HG03175 (cell line): ENCODE results near the gene PDIA6.
"Not testable (repeated sequence)": the region's sequence is repeated elsewhere in the genome, so short reads cannot be mapped to it uniquely, and the experiment has no call there.

ENCODE experiments used
- ATAC-seq: cut with Tn5 transposase; IDR thresholded peaks from one replicate; pipeline ENCODE4 v1.9.1; 2021; ENCODE audit warnings: mild to moderate bottlenecking, moderate library complexity; ENCODE audit not compliant: unreplicated experiment

Gene PDIA6

GRCh38 chr2:10833021-10833420, 20.4 kb upstream of the PDIA6 start:
- ATAC-seq: no peak

GRCh38 chr2:10832203-10832936, 19.8 kb upstream of the PDIA6 start:
- peak; percentile 86 for ATAC-seq

GRCh38 chr2:10831400-10831985, 18.9 kb upstream of the PDIA6 start:
- ATAC-seq: no peak

- ATAC-seq: no peak
These were observed 18.2 kb upstream of the PDIA6 start for GRCh38 chr2:10830641-10831399.

GRCh38 chr2:10830203-10830602, 17.6 kb upstream of the PDIA6 start:
- no peak for ATAC-seq

- no peak for ATAC-seq
These were observed 16.7 kb upstream of the PDIA6 start for GRCh38 chr2:10829299-10829698.

- no peak for ATAC-seq
These were observed 15.8 kb upstream of the PDIA6 start for GRCh38 chr2:10828346-10828745.

- ATAC-seq: no peak
These were observed 14.0 kb upstream of the PDIA6 start for GRCh38 chr2:10826625-10827024.

- no peak for ATAC-seq
These were observed 13.4 kb upstream of the PDIA6 start for GRCh38 chr2:10826026-10826425.

GRCh38 chr2:10824191-10824590, 11.6 kb upstream of the PDIA6 start:
- ATAC-seq: no peak

- ATAC-seq: no peak
These were observed 8.6 kb upstream of the PDIA6 start for GRCh38 chr2:10820978-10821695.

- ATAC-seq: no peak
These were observed 8.0 kb upstream of the PDIA6 start for GRCh38 chr2:10820562-10820961.

- ATAC-seq: no peak
These were observed 7.2 kb upstream of the PDIA6 start for GRCh38 chr2:10819714-10820314.

- no peak for ATAC-seq
These were observed 6.4 kb upstream of the PDIA6 start for GRCh38 chr2:10818984-10819383.

GRCh38 chr2:10818305-10818704, 5.7 kb upstream of the PDIA6 start:
- ATAC-seq: not testable (repeated sequence)

GRCh38 chr2:10817413-10817812, 4.8 kb upstream of the PDIA6 start:
- ATAC-seq: no peak

- no peak for ATAC-seq
These were observed 2.2 kb upstream of the PDIA6 start for GRCh38 chr2:10814571-10815331.

GRCh38 chr2:10814142-10814541, 1.6 kb upstream of the PDIA6 start:
- no peak for ATAC-seq

GRCh38 chr2:10813163-10814138, 866 bp upstream of the PDIA6 start:
- ATAC-seq: not testable (repeated sequence)
